ENCODE measurements around the gene SPC24.
"Not testable (repeated sequence)": the region's sequence is repeated elsewhere in the genome, so short reads cannot be mapped to it uniquely, and the experiment has no call there.

Gene SPC24

DNA sequence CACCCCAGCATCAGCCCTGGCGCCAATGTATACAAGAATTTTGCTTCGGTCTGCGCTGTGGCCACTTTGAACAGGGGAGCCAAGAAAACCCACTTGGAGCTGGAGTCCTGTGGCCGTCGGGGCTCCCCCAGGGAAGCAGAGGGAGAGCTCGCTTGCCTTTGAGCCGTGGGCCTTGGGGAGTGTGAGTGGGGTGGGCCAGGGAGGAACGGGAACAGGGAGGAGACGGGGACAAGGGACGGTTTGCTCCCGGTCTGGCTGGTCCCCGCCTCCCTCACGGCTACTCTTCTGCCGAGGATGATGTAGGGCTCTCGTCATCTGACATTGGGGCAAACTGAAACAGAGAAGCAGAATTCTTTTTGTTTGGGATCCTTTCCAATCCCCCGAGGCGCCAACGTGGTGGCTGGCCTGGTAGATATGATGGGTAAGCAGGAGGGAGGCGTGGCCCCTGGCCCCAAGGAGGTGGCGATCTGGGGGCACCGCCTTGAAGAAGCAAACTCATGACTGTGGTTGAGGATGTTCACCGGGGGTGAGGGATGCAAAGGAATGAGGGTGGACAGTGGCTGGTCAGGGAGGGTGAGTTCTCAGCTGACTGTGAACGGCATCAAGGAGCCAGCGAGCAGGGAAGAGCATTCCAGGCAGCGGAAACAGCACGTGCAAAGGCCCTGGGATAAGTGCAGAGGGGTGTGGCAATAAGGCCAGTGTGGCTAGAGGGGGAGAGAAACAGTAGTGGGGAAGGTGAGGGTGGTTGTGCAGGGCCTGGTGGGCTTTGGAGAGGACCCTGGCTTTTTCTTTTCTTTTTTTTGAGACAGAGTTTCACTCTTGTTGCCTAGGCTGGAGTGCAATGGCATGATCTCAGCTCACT lies 10.9 kb upstream of the SPC24 start:
- DNase-seq (ENCODE audit: low read depth in 3 of 3) = no peak

DNA sequence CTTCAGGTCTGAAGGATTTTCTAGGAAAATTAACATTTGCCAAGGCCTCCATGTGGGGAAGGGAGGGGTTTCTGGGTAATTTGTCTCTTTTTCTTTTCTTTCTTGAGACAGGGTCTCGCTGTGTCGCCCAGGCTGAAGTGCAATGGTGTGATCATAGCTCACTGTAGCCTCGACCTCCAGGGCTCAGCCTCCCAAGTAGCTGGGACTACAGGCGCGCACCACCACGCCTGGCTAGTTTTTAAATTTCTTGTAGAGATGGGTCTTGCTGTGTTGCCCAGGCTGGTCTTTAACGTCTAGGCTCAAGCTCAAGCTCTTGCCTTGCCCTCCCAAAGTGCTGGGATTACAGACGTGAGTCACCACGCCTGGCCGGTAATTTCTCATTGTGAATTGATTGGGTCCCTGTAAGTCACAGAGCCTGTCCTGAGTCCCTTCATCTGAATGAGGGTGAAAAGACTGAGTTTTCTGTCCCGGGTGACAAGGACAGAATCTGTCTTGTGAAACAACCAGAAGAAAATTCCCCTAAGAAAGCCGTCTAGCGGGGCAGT lies 10.0 kb upstream of the SPC24 start:
- no peak for DNase-seq (ENCODE audit: low read depth in 3 of 3)

DNA sequence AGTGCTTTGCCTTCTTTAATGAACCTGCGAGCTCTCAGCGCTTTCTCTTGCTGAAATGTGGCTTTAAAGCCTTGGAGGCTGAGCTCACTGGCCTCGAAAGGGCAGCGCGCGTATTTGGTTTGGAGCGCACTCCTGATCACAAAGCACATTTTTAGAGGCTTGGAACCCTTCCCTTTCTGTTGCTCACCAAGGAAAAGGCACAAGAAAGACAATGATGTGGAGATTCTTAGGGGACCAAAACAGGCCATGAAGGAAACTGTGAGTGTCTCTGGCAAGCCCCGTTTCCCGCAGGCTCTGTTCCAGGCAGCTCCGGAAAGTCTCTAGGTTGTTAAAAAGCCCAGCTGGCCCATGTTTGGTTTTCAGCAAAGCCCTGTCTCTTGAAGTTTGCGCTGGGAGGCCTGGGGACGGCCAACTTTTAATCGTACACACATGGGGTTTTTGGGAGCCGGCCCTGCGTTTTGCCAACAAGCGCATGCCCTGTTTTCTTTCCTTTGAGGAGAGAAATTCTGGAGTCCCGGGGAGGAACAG lies 9.4 kb upstream of the SPC24 start:
- DNase-seq (ENCODE audit: low read depth in 3 of 3) = no peak

DNA sequence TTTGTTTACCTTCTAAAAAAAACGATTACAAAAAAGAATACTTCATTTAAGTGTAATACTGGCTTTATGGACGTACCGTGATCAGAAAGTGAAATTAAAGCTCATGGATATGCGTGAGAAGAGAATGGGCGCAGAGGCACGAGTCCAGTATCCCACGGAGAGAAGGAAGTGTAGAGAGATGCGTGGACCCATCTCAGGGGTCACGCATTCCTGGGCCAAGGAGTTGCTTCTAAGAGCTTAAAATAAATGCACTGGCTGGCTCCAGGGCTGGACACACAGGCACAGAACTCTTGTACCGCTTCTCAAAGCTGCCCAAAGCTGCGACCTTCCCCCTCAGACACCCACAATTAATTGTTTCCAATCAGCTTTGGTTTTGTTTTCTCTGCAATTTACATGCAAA lies 8.7 kb upstream of the SPC24 start:
- no peak for DNase-seq (ENCODE audit: low read depth in 3 of 3)

DNA sequence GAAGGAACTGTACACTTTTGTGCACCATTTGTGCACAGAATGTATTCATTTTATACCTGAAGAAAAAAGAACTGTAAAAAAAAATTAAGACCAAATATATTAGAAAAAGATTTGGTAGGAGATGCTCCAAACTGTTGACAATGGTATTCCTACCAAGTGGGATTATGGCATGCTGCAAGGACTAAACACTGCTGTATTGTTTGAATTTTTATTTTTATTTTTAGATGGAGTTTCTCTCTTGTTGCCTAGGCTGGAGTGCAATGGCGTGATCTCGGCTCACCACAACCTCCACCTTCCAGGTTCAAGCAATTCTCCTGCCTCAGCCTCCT lies 4.8 kb upstream of the SPC24 start:
- not testable (repeated sequence) for DNase-seq (ENCODE audit: low read depth in 3 of 3)

DNA sequence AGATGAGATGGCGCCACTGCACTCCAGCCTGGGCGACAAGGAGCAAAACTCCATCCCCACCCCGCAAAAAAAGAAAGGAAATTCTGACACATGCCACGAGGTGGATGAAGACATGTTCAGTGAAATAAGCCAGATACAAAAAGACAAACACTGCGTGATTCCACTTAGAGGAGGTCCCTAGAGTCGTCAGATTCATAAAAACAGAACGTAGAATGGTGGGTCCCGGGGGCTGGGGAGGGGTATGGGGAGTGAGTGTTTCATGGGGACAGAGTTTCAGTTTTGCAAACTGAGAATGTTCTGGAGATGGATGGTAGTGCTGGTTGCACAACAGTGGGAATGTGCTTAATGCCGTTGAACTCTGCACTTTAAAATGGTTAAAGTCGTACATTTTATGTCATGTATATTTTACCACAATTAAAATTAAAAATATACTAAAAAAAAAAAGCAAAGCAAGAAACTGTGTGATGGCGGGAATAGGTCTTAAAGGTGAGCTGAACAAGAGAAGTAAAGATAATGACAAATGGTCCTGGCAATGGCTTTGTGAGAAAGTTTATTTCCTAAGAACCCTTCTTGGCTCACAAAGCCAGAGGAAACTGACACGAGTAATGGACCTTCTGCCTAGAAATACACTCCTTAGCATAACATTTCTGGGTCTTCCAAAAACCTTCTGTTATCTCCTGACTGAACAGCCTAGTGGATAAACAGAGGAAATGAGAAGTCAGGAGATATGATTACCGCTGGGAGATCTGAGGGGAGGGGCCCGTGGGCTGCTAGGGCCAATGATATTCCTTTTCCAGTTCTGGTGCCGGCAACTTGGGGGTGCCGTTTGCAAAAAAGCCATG lies 4.2 kb upstream of the SPC24 start:
- DNase-seq (ENCODE audit: low read depth in 3 of 3) = no peak

DNA sequence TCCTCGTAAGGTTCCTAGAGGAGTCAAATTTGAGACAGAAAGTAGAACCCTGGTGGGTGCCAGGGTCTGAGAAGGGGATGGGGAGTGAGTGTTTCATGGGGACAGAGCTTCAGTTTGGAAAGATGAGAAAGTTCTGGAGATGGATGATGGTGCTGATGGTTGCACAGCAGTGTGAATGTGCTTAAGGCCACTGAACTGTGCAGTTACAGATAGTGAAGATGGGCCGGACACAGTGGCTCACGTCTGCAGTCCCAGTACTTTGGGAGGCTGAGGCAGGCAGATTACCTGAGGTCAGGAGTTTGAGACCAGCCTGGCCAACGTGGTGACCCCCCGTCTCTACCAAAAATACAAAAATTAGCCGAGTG lies 917 bp downstream of the SPC24 start:
- no peak for DNase-seq (ENCODE audit: low read depth in 3 of 3)

DNA sequence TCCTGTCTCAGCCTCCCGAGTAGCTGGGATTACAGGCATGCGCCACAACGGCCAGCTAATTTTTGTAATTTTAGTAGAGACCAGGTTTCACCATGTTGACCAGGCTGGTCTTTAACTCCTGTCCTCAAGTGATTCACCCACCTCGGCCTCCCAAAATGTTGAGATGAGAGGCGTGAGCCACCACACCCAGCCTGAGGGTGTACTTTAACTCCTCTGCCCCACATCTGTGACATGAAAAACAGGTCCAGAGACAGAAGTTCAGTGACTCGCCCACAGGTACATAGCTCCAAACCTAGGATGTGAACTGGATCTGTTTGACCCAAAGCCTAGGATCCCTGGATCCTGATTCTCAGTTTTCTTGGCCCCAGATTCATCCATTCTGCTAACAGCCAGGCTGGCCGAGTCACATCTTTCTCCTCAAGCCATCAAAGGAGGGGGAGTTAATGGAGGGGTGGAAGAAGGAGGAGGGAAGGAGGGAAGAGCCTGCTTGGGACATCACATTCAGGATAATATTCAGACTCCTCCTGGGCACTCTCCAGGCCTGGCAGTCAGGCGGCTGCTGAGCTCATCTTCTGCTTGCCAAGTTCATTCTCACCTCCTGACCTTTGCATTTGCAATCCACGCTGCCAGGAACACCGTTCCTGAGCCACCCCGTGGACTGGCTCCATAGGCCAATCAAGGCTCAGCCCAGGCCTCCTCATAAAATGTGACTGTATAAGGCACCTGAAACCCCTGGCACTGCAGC lies 3.1 kb downstream of the SPC24 start:
- no peak for DNase-seq (ENCODE audit: low read depth in 3 of 3)

DNA sequence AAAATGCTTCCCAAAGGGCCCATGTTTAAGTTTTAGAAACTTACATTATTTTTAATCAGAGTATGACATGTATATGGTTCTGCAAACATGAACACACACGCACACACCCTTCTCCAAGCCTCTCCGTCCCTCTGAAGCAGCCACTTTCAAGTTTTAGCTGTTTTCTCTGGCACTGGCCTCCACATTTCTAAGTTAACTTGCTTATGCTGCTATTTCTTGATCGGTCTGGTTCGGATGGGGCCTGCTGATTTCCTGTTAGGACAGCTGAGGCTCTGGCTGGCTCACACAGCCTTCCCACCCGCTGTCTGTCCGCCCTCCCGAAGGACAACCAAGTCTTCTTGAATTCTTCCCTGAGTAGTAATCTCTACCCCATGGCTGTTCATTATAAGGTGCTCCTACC lies 4.4 kb downstream of the SPC24 start:
- DNase-seq (ENCODE audit: low read depth in 3 of 3) = no peak

DNA sequence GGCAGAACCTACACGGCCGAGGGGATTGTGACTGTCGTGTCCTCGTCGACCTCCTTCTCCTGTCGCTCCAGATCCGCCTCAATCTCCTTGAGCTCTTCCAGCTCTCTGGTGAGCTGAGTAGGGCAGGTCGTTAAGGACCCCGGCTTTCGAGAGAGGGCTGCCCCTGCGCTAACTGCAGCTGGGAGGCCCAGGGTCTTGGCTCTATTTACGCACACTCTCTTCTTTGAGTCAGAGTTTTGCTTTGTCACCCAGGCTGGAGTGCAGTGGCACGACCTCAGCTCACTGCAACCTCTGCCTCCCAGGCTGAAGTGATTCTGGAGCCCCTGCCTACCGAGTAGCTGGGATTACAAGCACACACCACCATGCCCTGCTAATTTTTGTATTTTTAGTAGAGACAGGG lies 7.6 kb downstream of the SPC24 start:
- no peak for DNase-seq (ENCODE audit: low read depth in 3 of 3)

DNA sequence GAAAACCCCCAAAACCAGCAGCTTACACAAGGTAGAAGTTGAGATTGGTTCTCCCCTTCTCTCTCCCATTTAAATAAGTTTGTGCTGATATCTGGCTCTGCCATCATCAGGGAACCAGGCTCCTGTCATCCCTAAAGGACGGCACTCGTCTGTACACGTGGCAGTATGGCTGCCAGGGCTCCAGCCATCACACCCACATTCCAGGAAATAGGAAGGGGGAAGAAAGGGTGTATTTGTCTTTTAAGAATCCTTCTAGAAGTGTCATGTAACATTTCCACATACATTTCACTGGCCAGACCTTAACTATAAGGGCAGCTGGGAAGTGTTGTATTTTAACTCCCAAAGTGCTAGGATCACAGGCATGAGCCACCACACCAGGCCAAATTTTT lies 10.1 kb downstream of the SPC24 start:
- no peak for DNase-seq (ENCODE audit: low read depth in 3 of 3)

DNA sequence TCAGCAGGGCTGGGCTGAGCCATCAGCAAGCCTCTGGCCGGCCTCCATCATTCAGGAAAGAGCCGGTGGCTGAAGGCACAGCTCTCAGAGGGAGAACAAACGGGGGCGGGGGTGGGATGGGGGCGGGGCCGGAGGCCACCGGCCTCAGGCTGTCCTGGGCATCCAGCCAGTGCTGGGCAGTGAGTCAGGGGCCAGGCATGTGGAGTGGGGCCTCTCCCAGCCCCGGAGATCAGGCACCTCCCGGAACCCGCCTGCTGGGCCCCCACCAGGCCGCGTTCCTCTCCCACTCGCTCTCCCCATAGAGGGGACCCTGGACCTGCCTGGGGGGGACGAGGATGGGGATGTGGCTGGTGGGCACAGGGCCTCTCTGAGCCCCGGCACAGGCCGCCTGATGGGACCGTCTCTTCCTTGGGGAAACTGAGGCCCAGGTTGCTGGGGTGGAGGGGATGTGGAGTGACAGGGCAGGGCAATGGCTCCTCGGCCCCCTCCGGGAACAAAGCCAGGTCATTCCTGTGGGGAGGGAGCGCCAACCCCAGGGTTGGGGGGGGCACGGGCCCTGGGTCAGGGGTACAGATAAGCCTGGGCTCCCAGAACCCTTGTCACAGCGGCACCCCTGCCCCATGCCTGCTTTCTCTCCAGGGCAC lies 12.9 kb downstream of the SPC24 start:
- no peak for DNase-seq (ENCODE audit: low read depth in 3 of 3)

DNA sequence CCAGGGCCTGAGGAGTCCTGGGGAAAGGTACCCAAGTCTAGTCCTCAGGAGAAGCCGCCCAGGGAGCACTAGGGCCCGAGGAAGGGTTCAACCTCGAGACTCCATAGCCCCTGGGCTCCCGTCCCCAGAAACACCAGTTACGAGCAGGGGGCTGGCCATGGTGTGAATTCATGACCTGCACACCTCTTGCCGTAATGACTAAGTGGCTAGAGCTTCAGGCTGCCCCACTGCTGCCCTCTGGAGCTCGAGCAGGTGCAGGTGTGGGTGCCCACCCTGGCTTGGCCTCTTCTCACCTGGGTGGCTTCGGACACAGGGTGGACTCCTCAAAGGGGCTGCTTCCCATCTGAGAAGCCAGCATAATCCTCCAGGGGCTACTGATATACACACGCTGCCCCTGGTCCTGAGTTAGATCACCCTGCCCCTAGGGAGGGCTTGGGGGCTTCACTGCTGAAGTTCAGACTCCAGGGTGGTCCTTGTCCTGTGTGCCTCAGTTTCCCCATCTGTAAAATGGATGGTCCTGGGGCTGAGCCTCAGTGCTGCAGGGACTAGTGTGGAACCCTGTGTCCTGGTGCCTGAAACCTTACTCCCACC lies 13.6 kb downstream of the SPC24 start:
- no peak for DNase-seq (ENCODE audit: low read depth in 3 of 3)

DNA sequence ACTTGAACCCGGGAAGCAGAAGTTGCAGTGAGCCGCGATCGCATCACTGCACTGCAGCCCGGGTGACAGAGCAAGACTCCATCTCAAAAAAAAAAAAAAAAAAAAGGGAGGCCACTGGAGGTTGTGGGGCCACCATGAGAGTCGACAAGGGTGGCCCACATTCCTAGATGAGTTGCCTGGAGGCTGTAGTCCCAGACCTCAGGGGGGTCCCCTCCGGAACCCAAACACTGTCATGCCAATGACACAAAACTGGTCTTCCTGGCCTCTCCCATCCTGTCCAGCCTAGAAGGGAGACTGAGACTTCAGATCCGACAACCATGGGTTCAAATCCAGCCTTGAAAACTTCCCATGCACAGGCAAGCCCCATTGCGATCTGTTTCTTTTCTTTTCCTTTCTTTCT lies 14.7 kb downstream of the SPC24 start:
- no peak for DNase-seq (ENCODE audit: low read depth in 3 of 3)

DNA sequence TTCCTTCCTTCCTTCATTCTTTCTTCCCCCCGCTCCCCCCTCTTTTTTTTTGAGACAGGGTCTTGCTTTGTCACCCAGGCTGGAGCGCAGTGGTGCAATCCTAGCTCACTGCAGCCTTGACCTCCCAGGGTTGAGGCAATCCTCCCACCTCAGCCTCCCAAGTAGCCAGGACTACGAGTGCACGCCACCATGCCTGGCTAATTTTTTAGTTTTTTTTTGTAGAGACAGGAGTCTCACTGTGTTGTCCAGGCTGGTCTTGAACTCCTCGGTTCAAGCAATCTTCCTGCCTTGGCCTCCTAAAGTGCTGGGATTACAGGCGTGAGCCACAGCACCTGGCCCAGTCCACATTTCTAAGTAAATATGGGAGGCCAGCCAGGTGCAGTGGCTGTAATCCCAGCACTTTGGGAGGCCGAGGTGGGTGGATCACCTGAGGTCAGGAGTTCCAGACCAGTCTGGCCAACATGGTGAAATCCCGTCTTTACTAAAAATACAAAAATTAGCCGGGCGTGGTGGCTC lies 15.5 kb downstream of the SPC24 start:
- not testable (repeated sequence) for DNase-seq (ENCODE audit: low read depth in 3 of 3)

DNA sequence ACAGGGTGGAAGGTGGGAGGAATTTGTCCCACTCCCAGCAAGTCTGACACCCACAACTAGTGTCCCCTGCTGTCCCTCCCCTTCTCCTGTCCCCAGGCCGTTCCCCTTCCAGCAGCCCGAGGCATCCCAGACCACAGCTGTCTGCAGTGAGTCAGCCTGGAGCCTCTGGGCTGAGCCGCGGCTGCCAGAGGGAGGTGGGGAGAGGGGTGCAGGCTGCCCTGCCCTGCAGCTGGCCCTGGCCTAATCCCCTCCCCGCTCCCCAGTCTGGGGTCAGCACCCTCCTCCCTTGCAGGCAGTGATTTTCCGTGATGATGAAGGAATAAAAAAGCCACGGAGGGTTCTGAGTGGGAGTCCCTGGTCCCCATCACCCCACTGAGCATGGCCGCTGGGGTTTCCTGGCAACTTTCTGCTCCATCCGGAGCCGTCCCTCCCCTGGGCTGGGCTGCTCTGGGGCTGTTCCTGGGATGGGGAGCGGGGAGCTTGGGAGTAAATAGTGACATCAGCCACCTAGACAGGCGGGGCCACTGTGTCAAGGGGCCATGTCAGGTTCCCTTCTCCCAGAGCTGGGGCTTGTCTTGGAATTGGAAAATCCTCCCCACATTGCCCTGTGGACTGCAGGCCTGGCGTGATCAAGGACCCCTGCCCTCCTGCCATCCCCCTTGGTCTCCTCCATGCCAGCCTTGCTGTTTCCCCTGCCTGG lies 16.8 kb downstream of the SPC24 start:
- no peak for DNase-seq (ENCODE audit: low read depth in 3 of 3)

DNA sequence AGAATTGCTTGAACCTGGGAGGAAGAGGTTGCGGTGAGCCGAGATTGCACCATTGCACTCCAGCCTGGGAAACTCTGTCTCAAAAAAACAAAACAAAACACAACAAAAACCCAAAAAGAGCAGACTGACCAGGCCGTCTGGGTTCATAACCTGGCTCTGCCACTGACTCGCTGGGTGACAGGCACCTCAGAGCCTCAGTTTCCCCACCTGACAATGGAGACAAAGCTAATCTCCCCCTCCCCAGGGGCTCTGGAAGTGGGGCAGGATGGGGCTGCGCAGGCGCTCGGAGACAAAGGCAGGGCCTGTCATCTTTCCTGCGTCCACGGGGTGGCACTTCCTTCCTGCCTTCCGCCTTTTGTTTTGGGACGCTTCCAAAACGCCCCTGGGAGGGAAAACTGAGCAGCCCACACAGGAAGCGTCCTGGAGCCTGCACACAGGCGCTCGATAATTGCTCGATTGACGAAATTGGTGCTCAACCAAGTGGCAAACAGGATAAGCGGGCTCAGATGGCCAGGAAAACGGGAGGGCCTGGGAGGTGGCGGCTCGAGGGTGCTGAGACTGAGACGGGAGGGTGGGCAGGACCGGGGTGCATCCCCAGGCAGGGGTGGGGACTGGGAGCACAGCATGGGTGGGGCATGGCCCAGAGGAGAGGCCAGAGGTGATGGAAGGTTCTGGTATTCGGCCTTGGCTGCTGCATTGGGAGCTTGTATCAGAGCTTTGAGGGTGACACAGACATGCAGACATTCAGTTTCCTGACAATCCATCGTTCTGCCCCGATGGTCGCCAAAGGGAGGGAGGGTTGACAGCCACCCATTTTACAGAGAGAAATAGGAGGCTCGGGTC lies 17.8 kb downstream of the SPC24 start:
- peak; percentile 15 to 46 (median 16) for DNase-seq (ENCODE audit: low read depth in 3 of 3)

DNA sequence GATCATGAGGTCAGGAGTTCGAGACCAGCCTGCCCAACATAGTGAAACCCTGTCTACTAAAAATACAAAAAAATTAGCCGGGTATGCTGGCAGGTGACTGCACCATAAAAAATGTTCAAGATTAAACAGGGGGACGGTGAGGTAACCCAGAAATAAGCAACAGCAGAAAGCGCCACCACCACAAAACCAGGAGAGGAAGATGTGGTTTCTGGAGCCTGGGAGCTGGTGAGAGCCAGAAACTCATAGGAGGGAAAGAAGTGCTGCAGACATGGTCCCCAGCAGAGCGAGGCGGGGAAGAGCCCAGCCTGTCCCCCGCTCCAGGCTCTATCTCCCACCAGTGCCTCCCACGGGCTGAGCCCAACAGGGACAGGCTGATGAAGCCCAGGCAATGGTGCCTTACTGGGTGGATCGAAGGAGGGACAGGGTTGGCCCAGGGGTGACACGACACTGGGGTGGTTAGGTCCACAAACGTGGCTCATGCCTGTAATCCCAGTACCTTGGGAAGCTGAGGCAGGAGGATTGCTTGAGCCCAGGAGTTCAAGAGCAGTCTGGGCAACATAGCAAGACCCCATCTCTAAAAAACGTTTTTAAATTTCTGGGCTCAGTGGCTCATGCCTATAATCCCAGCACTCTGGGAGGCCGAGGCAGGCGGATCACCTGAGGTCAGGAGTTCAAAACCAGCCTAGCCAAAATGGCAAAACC lies 19.0 kb downstream of the SPC24 start:
- DNase-seq (ENCODE audit: low read depth in 3 of 3) = no peak

DNA sequence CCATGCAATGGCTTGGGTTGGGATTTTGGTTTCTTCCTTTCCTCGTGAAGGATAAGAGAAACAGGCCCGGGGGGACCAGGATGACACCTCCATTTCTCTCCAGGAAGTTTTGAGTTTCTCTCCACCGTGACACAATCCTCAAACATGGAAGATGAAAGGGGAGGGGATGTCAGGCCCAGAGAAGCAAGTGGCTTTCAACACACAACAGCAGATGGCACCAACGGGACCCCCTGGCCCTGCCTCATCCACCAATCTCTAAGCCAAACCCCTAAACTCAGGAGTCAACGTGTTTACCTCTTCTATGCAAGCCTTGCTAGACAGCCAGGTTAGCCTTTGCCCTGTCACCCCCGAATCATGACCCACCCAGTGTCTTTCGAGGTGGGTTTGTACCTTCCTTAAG lies 24.1 kb downstream of the SPC24 start:
- DNase-seq (ENCODE audit: low read depth in 3 of 3) = no peak

Data from stimulated activated CD4-positive, alpha-beta T cell treated with anti-CD3 and anti-CD28 coated beads, TNF-alpha, amount 100 ng/mL, for 24 hours (primary cell).